SK-N-MC (cell line): ENCODE measurements around the gene DNAJC15.

Experiments
- DNase-seq: peaks from one replicate; pipeline ENCODE4 v3.0.0-alpha.2; 2011; ENCODE audit warnings: low read depth, low spot score
- H3K27ac ChIP-seq: fragments of 200-600 bp; sonication (generic); 2 replicates; pipeline ENCODE4 v1.5.1; 2016; ENCODE audit warnings: mixed run types
- H3K36me3 ChIP-seq: fragments of 200-600 bp; sonication (generic); 2 replicates; pipeline ENCODE4 v1.6.1; 2017; ENCODE audit warnings: antibody characterized with exemption, low read length, mixed read lengths; ENCODE audit not compliant: insufficient read depth
- H3K4me3 ChIP-seq: fragments of 200-600 bp; sonication (generic); 2 replicates; pipeline ENCODE4 v1.5.1; 2016
- H3K9ac ChIP-seq: fragments of 200-600 bp; sonication (generic); 2 replicates; pipeline ENCODE4 v1.8.0; 2017; ENCODE audit warnings: mixed run types, mixed read lengths; ENCODE audit not compliant: insufficient read length
- H3K9me3 ChIP-seq: fragments of 200-600 bp; sonication (generic); 2 replicates; pipeline ENCODE4 v1.6.1; 2017; ENCODE audit warnings: low read depth, mild to moderate bottlenecking, antibody characterized with exemption, low read length, moderate library complexity, mixed read lengths
- EZH2 ChIP-seq: fragments of 200-600 bp; sonication (generic); IDR thresholded peaks from one replicate; pipeline ENCODE4 v1.6.1; 2017; ENCODE audit warnings: antibody characterized with exemption
- FOXP2 ChIP-seq: optimal IDR thresholded peaks from 2 replicates; pipeline ENCODE3; 2011; ENCODE audit warnings: mild to moderate bottlenecking, moderate library complexity; ENCODE audit not compliant: insufficient read depth; ENCODE audit errors: extremely low read length, control extremely low read depth
- POLR2AphosphoS5 ChIP-seq: IDR thresholded peaks from 2 replicates; pipeline ENCODE4 v1.6.1; 2012; ENCODE audit warnings: mild to moderate bottlenecking, low read depth, low read length, borderline replicate concordance

DNAJC15 gene

DNA sequence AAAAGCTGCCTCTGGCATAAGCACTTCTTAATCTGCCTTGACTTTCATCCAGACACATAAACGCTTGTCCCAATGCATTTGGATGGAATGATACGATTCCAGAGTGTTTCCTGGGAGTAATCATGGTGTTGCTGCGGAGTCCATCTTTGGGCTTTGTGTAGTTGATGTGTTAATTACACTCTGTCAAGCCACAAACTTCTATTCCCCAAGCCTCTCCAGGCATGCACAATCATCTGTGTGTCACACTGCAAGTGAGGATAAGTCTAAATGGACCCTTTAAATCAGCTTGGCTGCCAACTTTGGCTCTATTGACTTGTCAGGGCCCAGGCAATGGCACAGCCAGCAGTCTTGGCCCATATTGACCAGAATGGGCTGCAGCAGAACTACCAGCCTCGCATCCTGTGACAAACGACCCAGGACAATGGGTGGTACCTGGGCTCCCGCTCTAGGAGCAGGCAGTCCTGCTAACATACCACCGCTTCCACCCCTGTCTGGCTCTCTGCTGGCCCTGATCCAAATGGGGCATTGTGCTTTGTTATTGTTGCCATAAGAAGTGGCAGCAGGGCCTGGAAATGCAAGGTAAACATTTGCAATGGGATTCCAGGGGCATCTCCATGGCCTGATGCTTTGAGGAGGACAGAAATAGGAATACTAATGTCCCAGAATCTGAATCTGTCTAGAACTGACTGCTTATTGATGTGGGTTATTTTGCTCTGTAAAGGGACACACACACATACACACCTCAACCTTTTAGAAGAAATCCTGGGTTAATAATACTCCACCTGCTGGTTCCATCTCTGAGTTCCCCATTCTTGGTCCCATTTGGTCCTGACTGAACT lies 127.2 kb downstream of the DNAJC15 start:
- TF ChIP-seq EZH2 (no peak), FOXP2 (no peak), POLR2AphosphoS5 (no peak)
- no peak for DNase-seq

DNA sequence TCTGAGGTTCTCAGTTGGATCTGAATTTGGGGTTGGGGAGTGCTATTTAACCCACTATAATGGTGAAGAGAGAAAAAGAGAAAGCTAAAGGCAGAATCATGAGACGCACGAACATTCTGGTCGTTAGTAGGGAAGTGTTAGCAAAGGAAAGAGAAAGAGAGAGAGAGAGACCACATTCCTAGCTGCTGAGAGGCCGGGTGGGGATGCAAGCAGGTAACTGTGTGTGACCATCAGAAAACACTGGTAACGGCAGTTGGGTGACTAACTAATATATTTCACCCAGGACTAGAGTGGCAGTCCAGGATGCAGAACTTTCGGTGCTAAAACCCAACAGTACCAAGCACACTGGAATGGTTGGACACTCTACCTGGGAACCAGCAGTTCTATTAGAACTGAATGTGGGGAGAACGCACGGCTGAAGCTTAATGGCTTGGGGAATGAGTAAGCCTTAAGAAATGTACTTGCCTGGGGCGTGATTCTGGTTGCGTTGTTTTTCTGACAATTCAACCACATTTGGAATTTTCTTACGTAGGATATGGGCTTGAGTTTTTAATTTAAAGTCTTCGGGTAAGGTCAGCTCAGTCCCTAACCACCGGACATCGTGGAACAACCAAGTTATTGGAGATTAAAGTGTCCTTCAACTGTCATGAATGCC lies 130.2 kb downstream of the DNAJC15 start:
- Histone ChIP-seq H3K9me3 (no peaks in the 10 kb centered on the region), H3K27ac (no peak overlapping the region), H3K4me3 (no peak overlapping the region), H3K36me3 (no peaks in the 10 kb centered on the region), H3K9ac (no peak overlapping the region)
- DNase-seq: no peak
- TF ChIP-seq FOXP2 (no peak), POLR2AphosphoS5 (no peak), EZH2 (no peak)

More for the DNA sequence above, 127.2 kb downstream of the DNAJC15 start:
- Histone ChIP-seq H3K4me3 (no peak overlapping the region), H3K9me3 (no peaks in the 10 kb centered on the region), H3K36me3 (no peaks in the 10 kb centered on the region), H3K27ac (no peak overlapping the region), H3K9ac (no peak overlapping the region)

DNA sequence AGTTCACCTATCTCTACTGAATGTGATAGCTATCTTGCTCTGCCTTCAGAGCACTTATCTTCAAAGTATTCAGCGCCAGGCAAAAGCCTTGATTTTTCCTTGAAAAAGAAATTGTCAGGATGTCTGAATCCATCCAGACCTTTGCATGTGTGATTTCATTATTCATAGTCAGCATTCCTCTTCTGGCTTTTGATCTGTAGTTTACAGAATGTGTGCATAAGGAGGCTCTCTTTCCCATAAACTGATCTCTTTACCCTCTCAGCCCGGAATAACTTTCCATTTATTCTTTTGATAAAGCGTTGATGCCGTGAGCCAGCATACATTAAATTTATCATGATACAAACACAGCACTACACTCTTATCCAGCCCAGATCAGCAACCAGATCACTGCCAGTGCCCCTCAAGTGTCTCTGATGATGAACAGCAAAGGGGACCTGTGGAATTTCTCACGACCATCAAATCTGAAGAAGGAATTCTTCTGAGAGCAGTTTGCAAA lies 130.8 kb downstream of the DNAJC15 start:
- no peaks in the 10 kb centered on the region for H3K9me3 ChIP-seq
- no peak overlapping the region for H3K27ac ChIP-seq
- no peak overlapping the region for H3K9ac ChIP-seq
- no peaks in the 10 kb centered on the region for H3K36me3 ChIP-seq
- no peak for DNase-seq
- TF ChIP-seq FOXP2 (no peak), POLR2AphosphoS5 (no peak), EZH2 (no peak)
- H3K4me3 ChIP-seq: no peak overlapping the region

DNA sequence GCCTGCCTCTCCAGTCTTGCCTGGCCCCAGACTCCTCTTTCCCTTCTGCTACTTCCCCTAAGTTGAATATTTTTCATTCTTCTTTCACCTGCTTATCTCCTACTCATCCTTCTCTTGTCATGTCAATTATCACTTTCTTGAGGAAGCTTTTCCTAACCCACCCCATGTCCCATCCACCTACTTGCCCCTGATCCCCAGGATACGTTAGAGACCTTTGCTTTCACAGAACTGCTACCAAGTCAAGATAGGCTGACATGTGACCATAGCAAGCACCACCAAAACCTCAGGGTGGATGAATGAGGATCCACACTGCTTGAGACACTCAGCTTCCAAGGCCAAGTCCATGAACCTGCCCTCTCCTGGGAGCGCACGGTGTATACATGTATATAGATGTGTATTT lies 131.5 kb downstream of the DNAJC15 start:
- Histone ChIP-seq H3K27ac (no peak overlapping the region), H3K9ac (no peak overlapping the region), H3K4me3 (no peak overlapping the region), H3K36me3 (no peaks in the 10 kb centered on the region), H3K9me3 (no peaks in the 10 kb centered on the region)
- DNase-seq: no peak
- TF ChIP-seq POLR2AphosphoS5: no peak
- no peak for TF ChIP-seq FOXP2
- no peak for TF ChIP-seq EZH2

DNA sequence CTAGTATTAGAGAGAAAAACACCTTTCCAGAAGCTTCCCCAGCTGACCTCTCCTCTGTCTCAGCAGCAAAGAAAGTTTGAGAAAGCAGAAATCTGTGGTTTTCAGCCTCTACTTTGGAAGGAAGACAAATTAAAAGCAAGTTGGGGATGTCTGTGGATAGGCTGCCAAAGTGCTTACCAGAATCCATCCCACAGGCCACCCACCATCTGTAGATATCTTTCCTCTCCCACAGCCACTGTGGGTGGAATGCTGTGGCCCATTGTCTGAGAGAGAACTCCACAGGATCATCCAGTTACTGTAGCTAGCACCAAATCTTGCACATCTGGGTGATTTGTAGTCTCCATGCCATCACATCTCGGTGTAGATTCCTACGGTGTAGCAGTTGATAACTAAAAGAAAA lies 133.5 kb downstream of the DNAJC15 start:
- Histone ChIP-seq H3K9me3 (no peaks in the 10 kb centered on the region), H3K27ac (no peak overlapping the region), H3K4me3 (no peak overlapping the region), H3K9ac (no peak overlapping the region), H3K36me3 (no peaks in the 10 kb centered on the region)
- DNase-seq: no peak
- TF ChIP-seq EZH2 (no peak), POLR2AphosphoS5 (no peak), FOXP2 (no peak)

DNA sequence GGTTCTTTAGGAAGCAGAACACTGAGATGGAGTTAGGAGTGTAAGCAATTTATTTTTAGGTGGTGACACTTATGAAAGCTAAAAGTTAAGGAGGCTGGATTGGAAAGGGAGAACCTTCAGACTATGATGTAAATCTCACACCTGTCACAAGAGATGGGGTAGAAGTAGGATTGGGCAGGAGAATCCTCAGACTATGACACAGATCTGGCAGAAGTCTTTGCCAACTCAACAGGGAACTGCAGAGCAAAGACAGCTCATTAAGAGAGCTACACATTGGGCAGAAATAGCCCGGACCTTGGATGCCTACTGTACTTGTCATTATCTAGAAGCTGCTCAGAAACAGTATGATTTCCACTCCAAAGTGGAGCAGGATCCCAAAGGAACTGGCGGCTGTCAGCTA lies 134.4 kb downstream of the DNAJC15 start:
- DNase-seq: no peak
- H3K9me3 ChIP-seq: no peaks in the 10 kb centered on the region
- H3K4me3 ChIP-seq: no peak overlapping the region
- no peak overlapping the region for H3K9ac ChIP-seq
- no peaks in the 10 kb centered on the region for H3K36me3 ChIP-seq
- TF ChIP-seq POLR2AphosphoS5: no peak
- TF ChIP-seq FOXP2: no peak
- TF ChIP-seq EZH2: no peak
- no peak overlapping the region for H3K27ac ChIP-seq

DNA sequence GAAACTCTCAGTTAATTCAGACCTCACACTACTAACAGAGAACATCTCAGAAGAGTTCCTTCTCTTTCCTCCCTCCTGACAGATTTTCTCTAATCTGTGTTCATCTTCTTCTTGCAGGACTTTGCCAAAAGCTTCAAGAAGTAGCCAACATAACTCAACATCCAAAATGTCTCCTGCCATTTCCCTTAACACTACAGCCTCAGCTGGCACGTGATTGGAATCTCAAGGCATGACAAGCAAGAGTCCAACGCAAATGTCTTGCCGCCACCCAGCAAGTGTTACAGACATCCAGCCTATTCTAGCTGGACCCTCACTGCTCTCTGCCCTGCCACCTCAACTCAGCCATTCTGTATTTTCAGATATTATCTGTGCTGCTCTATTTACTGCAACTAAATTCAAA lies 135.1 kb downstream of the DNAJC15 start:
- no peaks in the 10 kb centered on the region for H3K9me3 ChIP-seq
- H3K36me3 ChIP-seq: no peaks in the 10 kb centered on the region
- H3K4me3 ChIP-seq: no peak overlapping the region
- no peak for DNase-seq
- no peak overlapping the region for H3K9ac ChIP-seq
- no peak overlapping the region for H3K27ac ChIP-seq
- TF ChIP-seq FOXP2 (no peak), POLR2AphosphoS5 (no peak), EZH2 (no peak)

DNA sequence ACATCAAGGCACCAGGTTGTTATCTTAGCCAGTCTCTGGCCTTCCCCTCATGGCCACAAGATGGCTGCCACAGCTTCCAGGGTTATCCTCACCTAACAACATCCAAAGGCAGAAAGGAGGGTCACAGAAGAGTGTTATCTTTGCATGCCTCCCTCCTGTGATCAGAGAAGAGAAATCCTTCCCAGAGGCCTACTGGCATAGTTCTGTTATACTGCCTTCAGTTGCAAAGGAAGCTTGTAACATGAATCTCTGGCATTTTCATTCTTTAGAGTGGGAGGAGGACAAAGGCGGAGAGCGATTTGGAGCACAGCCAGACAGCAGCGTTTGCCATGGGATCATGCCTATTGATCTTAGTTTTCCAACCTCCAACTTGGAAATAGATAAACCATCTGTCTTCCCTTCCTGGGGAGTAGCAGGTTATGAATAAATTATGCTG lies 135.7 kb downstream of the DNAJC15 start:
- no peak overlapping the region for H3K9ac ChIP-seq
- TF ChIP-seq EZH2: no peak
- no peak for TF ChIP-seq POLR2AphosphoS5
- TF ChIP-seq FOXP2: no peak
- no peaks in the 10 kb centered on the region for H3K9me3 ChIP-seq
- H3K4me3 ChIP-seq: no peak overlapping the region
- no peak for DNase-seq
- H3K27ac ChIP-seq: no peak overlapping the region
- no peaks in the 10 kb centered on the region for H3K36me3 ChIP-seq
